Measurements from ENCODE around the gene SAP30BP.

DNA sequence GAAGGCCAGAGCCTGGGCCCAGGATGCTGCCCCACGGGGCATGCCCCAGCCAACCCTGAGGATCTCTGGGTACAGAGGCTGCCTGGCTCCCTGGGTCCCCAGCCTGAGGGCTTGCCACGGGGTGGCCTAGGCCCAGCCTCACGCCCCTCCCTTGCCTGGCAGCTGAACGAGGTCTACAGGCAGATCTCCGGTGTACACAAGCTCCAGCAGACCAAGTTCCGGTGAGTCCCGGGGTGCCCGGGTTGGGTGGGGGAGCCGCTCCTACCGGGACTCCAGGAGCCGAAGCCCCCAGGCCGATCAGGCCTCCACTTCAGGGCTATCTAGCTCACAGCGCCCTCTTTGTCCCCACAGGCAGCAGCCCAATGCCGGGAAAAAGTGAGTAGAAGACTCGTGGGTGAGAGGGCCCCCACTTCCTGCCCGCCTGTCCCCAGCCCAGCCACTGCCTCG, 73.5 kb downstream of the SAP30BP start:
- TF ChIP-seq TCF7L2 (IDR thresholded peaks at IDR 0.05; ENCODE audit: borderline replicate concordance, low read depth, low read length), result no peak
- no peak for TF ChIP-seq ZNF24 (tag by site-specific recombination; IDR thresholded peaks at IDR 0.05)
- TF ChIP-seq ZNF623 (tag by site-specific recombination; IDR thresholded peaks at IDR 0.05), result no peak
- TF ChIP-seq, protein P1, sequence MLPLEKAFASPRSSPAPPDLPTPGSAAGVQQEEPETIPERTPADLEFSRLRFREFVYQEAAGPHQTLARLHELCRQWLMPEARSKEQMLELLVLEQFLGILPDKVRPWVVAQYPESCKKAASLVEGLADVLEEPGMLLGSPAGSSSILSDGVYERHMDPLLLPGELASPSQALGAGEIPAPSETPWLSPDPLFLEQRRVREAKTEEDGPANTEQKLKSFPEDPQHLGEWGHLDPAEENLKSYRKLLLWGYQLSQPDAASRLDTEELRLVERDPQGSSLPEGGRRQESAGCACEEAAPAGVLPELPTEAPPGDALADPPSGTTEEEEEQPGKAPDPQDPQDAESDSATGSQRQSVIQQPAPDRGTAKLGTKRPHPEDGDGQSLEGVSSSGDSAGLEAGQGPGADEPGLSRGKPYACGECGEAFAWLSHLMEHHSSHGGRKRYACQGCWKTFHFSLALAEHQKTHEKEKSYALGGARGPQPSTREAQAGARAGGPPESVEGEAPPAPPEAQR (tag by site-specific recombination; IDR thresholded peaks at IDR 0.05), result no peak
- TF ChIP-seq PATZ1 (tag by site-specific recombination; IDR thresholded peaks at IDR 0.05), result no peak
- TF ChIP-seq MYNN (tag by site-specific recombination; IDR thresholded peaks at IDR 0.05; ENCODE audit: borderline replicate concordance), result no peak
- TF ChIP-seq ZNF140 (tag by site-specific recombination; IDR thresholded peaks at IDR 0.05), result no peak

Data from HEK293 (cell line).